ENCODE results near the gene FZR1.

- no peak for TF ChIP-seq POLR2AphosphoS5 (IDR thresholded peaks at IDR 0.05; ENCODE audit: borderline replicate concordance, low read depth, low read length)
- TF ChIP-seq EZH2 (IDR thresholded peaks at IDR 0.05), result no peak
Observed at GRCh38 chr19:3554254-3555083, 48.4 kb downstream of the FZR1 start.
